Amygdala (tissue), 56 donors: ENCODE results near the gene MRPL24.
"Not testable (repeated sequence)": the region's sequence is repeated elsewhere in the genome, so short reads cannot be mapped to it uniquely, and the experiment has no call there.

Experiments used
- DNase-seq, 56 donors: peaks; one replicate each; lab custom pipeline; 2025; lab: John Stamatoyannopoulos, UW

The MRPL24 gene

GRCh38 chr1:156760796-156761104 lies 19.9 kb upstream of the MRPL24 start:
- DNase-seq = no peak

- DNase-seq = no peak
Observed at GRCh38 chr1:156760092-156760795, 19.4 kb upstream of the MRPL24 start.

- not testable (repeated sequence) for DNase-seq
Observed at GRCh38 chr1:156757572-156758253, 16.8 kb upstream of the MRPL24 start.

GRCh38 chr1:156756355-156756754 lies 15.5 kb upstream of the MRPL24 start:
- DNase-seq = no peak

GRCh38 chr1:156755527-156755950 lies 14.7 kb upstream of the MRPL24 start:
- DNase-seq = no peak

GRCh38 chr1:156754219-156754618 lies 13.3 kb upstream of the MRPL24 start:
- DNase-seq = no peak

GRCh38 chr1:156752843-156753482 lies 12.1 kb upstream of the MRPL24 start:
- no peak for DNase-seq

GRCh38 chr1:156751757-156752481 lies 11.0 kb upstream of the MRPL24 start:
- peak; percentile 49 to 99 (median 96) for DNase-seq

GRCh38 chr1:156751451-156751756 lies 10.5 kb upstream of the MRPL24 start, which contains the start of gene HDGF:
TSS of gene HDGF (minus strand) at chr1:156751675. CDS start at chr1:156751429, 246 bp downstream.
- DNase-seq = no peak

- peak in 30 of 56 donors; percentile 11 to 74 (median 51) for DNase-seq
Observed at GRCh38 chr1:156750711-156751450, 10.0 kb upstream of the MRPL24 start.

GRCh38 chr1:156750191-156750672 lies 9.3 kb upstream of the MRPL24 start:
- DNase-seq = peak in 3 of 56 donors; percentile 10 to 26 (median 25)

GRCh38 chr1:156749419-156750118 lies 8.7 kb upstream of the MRPL24 start:
- DNase-seq = no peak

- DNase-seq = peak in 27 of 56 donors; percentile 14 to 60 (median 35)
Observed at GRCh38 chr1:156748670-156749418, 8.0 kb upstream of the MRPL24 start.

GRCh38 chr1:156747742-156748669 lies 7.1 kb upstream of the MRPL24 start:
- DNase-seq = peak in 4 of 56 donors; percentile 21 to 37 (median 34)

GRCh38 chr1:156746728-156747631 lies 6.1 kb upstream of the MRPL24 start:
- peak in 54 of 56 donors; percentile 39 to 88 (median 74) for DNase-seq

GRCh38 chr1:156746406-156746727 lies 5.5 kb upstream of the MRPL24 start:
- no peak for DNase-seq

GRCh38 chr1:156745881-156746280 lies 5.0 kb upstream of the MRPL24 start:
- DNase-seq = no peak
